ENCODE measurements around the gene SCP2.

SCP2 gene

DNA sequence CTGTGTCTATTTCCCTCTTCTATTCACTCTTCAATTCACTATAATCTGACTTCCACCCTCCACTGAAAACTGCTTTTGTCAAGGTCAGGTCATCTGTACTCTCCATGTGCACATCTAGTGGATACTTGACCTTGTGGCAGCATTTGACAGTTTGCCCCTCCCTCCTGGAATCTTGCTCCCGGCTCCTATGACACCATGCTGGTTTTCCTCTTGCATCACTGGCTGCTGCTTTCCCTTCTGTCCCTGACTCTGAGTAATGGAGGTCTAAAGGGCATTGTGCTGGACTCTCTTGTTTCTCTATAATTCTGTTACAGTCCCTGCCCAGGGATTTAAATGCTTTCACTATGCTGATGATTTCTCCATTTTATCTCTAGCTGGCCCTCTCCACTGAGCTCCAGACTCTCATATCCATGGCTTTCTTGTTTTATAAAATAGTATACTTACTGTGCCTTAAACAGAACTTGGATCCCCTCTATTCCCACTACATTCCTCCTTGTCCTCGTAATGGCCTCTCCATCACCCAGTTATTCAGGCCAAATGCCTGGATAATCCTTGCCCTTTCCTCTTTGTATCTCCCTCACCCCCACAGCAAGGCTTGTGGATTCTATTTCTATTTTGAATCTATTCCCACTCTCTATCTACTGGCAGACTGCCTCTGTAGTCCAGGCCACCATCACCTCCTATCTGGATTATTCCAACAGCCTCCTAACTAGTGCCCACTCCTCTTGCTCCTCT lies 98.1 kb downstream of the SCP2 start:
- Histone ChIP-seq H3K4me1 (ENCODE audit: control insufficient read depth in 2 of 2, insufficient read depth in 2 of 2, low read length in 2 of 2) (no peaks in the 10 kb centered on the region), H3K36me3 (ENCODE audit: control insufficient read depth in 2 of 2, insufficient read depth in 2 of 2, low read length in 2 of 2) (peaks cover 3 to 13% of the 10 kb centered on the region in 2 donors), H3K27ac (ENCODE audit: low read depth in 2 of 2, low read length in 2 of 2) (no peak overlapping the region), H3K27me3 (ENCODE audit: control insufficient read depth in 2 of 2, insufficient read depth in 2 of 2, low read length in 2 of 2) (no peaks in the 10 kb centered on the region), H3K9me3 (ENCODE audit: control insufficient read depth in 2 of 2, low read length in 2 of 2) (no peaks in the 10 kb centered on the region), H3K4me3 (ENCODE audit: low read length in 2 of 2) (no peak overlapping the region), H3K9ac (ENCODE audit: low read depth in 1 of 2, low read length in 2 of 2) (no peak overlapping the region)

GRCh38 chr1:53025769-53026112 lies 98.7 kb downstream of the SCP2 start:
- Histone ChIP-seq H3K4me3 (ENCODE audit: low read length in 2 of 2) (no peak overlapping the region), H3K9ac (ENCODE audit: low read depth in 1 of 2, low read length in 2 of 2) (no peak overlapping the region), H3K9me3 (ENCODE audit: control insufficient read depth in 2 of 2, low read length in 2 of 2) (no peaks in the 10 kb centered on the region), H3K36me3 (ENCODE audit: control insufficient read depth in 2 of 2, insufficient read depth in 2 of 2, low read length in 2 of 2) (peaks cover 3 to 16% of the 10 kb centered on the region in 2 donors), H3K27ac (ENCODE audit: low read depth in 2 of 2, low read length in 2 of 2) (no peak overlapping the region), H3K4me1 (ENCODE audit: control insufficient read depth in 2 of 2, insufficient read depth in 2 of 2, low read length in 2 of 2) (no peaks in the 10 kb centered on the region), H3K27me3 (ENCODE audit: control insufficient read depth in 2 of 2, insufficient read depth in 2 of 2, low read length in 2 of 2) (no peaks in the 10 kb centered on the region)

DNA sequence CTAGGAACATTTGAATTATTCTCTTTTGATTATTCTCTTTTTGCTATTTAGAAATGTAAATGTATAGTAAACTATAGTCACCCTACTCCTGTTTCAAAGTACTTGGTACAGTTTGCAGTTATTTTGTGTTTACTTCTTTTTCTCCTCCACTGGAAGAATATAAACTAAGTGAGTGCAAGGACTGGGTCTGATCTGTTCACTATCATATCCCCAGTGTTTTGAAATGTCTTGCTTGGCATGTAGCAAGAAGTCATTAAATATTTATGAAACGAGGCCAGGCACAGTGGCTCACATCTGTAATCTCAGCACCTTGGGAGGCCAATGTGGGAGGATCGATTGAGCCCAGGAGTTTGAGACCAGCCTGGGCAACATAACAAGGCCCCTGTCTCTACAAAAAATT lies 99.2 kb downstream of the SCP2 start:
- H3K4me3 ChIP-seq (ENCODE audit: low read length in 2 of 2), result no peak overlapping the region
- no peak overlapping the region for H3K9ac ChIP-seq (ENCODE audit: low read depth in 1 of 2, low read length in 2 of 2)
- no peaks in the 10 kb centered on the region for H3K9me3 ChIP-seq (ENCODE audit: control insufficient read depth in 2 of 2, low read length in 2 of 2)
- no peak overlapping the region for H3K27ac ChIP-seq (ENCODE audit: low read depth in 2 of 2, low read length in 2 of 2)
- no peaks in the 10 kb centered on the region for H3K27me3 ChIP-seq (ENCODE audit: control insufficient read depth in 2 of 2, insufficient read depth in 2 of 2, low read length in 2 of 2)
- no peaks in the 10 kb centered on the region for H3K4me1 ChIP-seq (ENCODE audit: control insufficient read depth in 2 of 2, insufficient read depth in 2 of 2, low read length in 2 of 2)
- H3K36me3 ChIP-seq (ENCODE audit: control insufficient read depth in 2 of 2, insufficient read depth in 2 of 2, low read length in 2 of 2), result peaks cover 3 to 16% of the 10 kb centered on the region in 2 donors

- H3K4me1 ChIP-seq (ENCODE audit: control insufficient read depth in 2 of 2, insufficient read depth in 2 of 2, low read length in 2 of 2), result no peaks in the 10 kb centered on the region
- H3K27me3 ChIP-seq (ENCODE audit: control insufficient read depth in 2 of 2, insufficient read depth in 2 of 2, low read length in 2 of 2), result no peaks in the 10 kb centered on the region
- H3K9me3 ChIP-seq (ENCODE audit: control insufficient read depth in 2 of 2, low read length in 2 of 2), result no peaks in the 10 kb centered on the region
- H3K9ac ChIP-seq (ENCODE audit: low read depth in 1 of 2, low read length in 2 of 2), result no peak overlapping the region
- H3K4me3 ChIP-seq (ENCODE audit: low read length in 2 of 2), result no peak overlapping the region
- H3K36me3 ChIP-seq (ENCODE audit: control insufficient read depth in 2 of 2, insufficient read depth in 2 of 2, low read length in 2 of 2), result peaks cover 9 to 24% of the 10 kb centered on the region in 2 donors
- no peak overlapping the region for H3K27ac ChIP-seq (ENCODE audit: low read depth in 2 of 2, low read length in 2 of 2)
Observed at GRCh38 chr1:53031732-53032131, 104.7 kb downstream of the SCP2 start.

DNA sequence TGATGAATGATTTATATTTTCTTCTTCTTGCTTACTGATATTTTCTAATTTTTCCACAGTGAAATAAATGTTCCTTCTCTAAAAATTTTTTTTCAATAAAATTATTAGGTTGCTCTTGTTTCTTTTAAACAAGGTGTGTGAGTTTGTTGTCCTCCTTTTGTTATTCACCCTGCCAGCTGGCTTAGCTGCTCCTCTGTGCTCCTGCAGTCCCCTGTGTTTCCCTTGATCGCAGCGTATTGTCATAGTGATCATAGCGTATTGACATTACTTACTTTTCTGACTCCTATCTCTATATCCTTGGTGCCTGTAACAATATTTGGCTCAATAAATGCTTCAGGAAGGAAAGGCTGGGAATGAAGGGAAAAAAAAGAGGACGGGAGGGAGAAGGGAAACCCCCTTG lies 110.1 kb downstream of the SCP2 start:
- Histone ChIP-seq H3K27ac (ENCODE audit: low read depth in 2 of 2, low read length in 2 of 2) (no peak overlapping the region), H3K36me3 (ENCODE audit: control insufficient read depth in 2 of 2, insufficient read depth in 2 of 2, low read length in 2 of 2) (peaks cover 24 to 30% of the 10 kb centered on the region in 2 donors), H3K4me1 (ENCODE audit: control insufficient read depth in 2 of 2, insufficient read depth in 2 of 2, low read length in 2 of 2) (no peaks in the 10 kb centered on the region), H3K27me3 (ENCODE audit: control insufficient read depth in 2 of 2, insufficient read depth in 2 of 2, low read length in 2 of 2) (no peaks in the 10 kb centered on the region), H3K4me3 (ENCODE audit: low read length in 2 of 2) (no peak overlapping the region), H3K9me3 (ENCODE audit: control insufficient read depth in 2 of 2, low read length in 2 of 2) (no peaks in the 10 kb centered on the region), H3K9ac (ENCODE audit: low read depth in 1 of 2, low read length in 2 of 2) (no peak overlapping the region)

GRCh38 chr1:53038566-53038965 lies 111.5 kb downstream of the SCP2 start:
- no peak overlapping the region for H3K4me3 ChIP-seq (ENCODE audit: low read length in 2 of 2)
- no peak overlapping the region for H3K27ac ChIP-seq (ENCODE audit: low read depth in 2 of 2, low read length in 2 of 2)
- no peak overlapping the region for H3K9ac ChIP-seq (ENCODE audit: low read depth in 1 of 2, low read length in 2 of 2)
- peaks cover 27 to 28% of the 10 kb centered on the region in 2 donors for H3K36me3 ChIP-seq (ENCODE audit: control insufficient read depth in 2 of 2, insufficient read depth in 2 of 2, low read length in 2 of 2)
- H3K27me3 ChIP-seq (ENCODE audit: control insufficient read depth in 2 of 2, insufficient read depth in 2 of 2, low read length in 2 of 2), result no peaks in the 10 kb centered on the region
- H3K4me1 ChIP-seq (ENCODE audit: control insufficient read depth in 2 of 2, insufficient read depth in 2 of 2, low read length in 2 of 2), result no peaks in the 10 kb centered on the region
- no peaks in the 10 kb centered on the region for H3K9me3 ChIP-seq (ENCODE audit: control insufficient read depth in 2 of 2, low read length in 2 of 2)

DNA sequence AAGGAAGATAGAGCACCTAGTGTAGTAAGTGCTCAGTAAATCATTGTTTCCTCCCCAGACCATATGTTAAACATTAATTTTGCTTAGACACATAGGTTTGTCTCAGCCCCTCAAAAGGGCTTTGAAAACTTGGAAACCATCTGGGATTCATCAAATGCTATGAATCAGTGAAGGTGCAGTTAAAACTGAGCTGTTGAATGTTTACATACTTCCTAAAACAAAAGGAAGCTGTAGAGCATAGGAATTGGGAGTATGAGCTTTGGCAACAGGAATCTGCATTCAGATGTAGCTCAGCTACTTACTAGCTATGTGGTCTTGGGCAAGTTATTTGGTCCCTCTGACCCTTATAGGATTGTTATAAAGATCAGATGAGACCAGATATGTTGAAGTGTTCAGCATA lies 116.2 kb downstream of the SCP2 start:
- Histone ChIP-seq H3K4me3 (ENCODE audit: low read length in 2 of 2) (no peak overlapping the region), H3K9me3 (ENCODE audit: control insufficient read depth in 2 of 2, low read length in 2 of 2) (no peaks in the 10 kb centered on the region), H3K4me1 (ENCODE audit: control insufficient read depth in 2 of 2, insufficient read depth in 2 of 2, low read length in 2 of 2) (no peaks in the 10 kb centered on the region), H3K27me3 (ENCODE audit: control insufficient read depth in 2 of 2, insufficient read depth in 2 of 2, low read length in 2 of 2) (no peaks in the 10 kb centered on the region), H3K9ac (ENCODE audit: low read depth in 1 of 2, low read length in 2 of 2) (no peak overlapping the region), H3K27ac (ENCODE audit: low read depth in 2 of 2, low read length in 2 of 2) (no peak overlapping the region), H3K36me3 (ENCODE audit: control insufficient read depth in 2 of 2, insufficient read depth in 2 of 2, low read length in 2 of 2) (peaks cover 32 to 34% of the 10 kb centered on the region in 2 donors)

DNA sequence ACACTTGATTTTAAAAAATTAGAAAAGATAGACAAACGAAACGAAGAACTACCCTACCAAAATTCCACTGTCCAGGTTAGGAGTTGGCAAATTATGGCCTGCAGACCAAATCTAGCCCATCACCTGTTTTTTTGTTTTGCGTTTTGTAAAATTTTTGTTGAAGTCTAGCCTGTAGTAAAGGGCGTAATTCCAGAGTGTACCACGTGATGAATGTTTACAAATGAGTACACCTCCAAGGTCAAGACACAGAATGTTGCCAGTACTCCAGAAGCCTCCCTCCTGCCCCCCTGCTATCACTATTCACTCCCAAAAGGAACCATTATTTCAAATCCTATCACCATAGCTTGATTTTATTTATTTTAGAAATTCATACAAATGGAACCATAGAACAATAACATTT lies 117.8 kb downstream of the SCP2 start:
- no peaks in the 10 kb centered on the region for H3K9me3 ChIP-seq (ENCODE audit: control insufficient read depth in 2 of 2, low read length in 2 of 2)
- H3K36me3 ChIP-seq (ENCODE audit: control insufficient read depth in 2 of 2, insufficient read depth in 2 of 2, low read length in 2 of 2), result peaks cover 27 to 29% of the 10 kb centered on the region in 2 donors
- no peak overlapping the region for H3K9ac ChIP-seq (ENCODE audit: low read depth in 1 of 2, low read length in 2 of 2)
- no peak overlapping the region for H3K4me3 ChIP-seq (ENCODE audit: low read length in 2 of 2)
- H3K27ac ChIP-seq (ENCODE audit: low read depth in 2 of 2, low read length in 2 of 2), result no peak overlapping the region
- no peaks in the 10 kb centered on the region for H3K4me1 ChIP-seq (ENCODE audit: control insufficient read depth in 2 of 2, insufficient read depth in 2 of 2, low read length in 2 of 2)
- no peaks in the 10 kb centered on the region for H3K27me3 ChIP-seq (ENCODE audit: control insufficient read depth in 2 of 2, insufficient read depth in 2 of 2, low read length in 2 of 2)

GRCh38 chr1:53046930-53047329 lies 119.9 kb downstream of the SCP2 start:
- H3K4me3 ChIP-seq (ENCODE audit: low read length in 2 of 2), result no peak overlapping the region
- no peaks in the 10 kb centered on the region for H3K4me1 ChIP-seq (ENCODE audit: control insufficient read depth in 2 of 2, insufficient read depth in 2 of 2, low read length in 2 of 2)
- H3K36me3 ChIP-seq (ENCODE audit: control insufficient read depth in 2 of 2, insufficient read depth in 2 of 2, low read length in 2 of 2), result peaks cover 29 to 35% of the 10 kb centered on the region in 2 donors
- no peak overlapping the region for H3K27ac ChIP-seq (ENCODE audit: low read depth in 2 of 2, low read length in 2 of 2)
- H3K27me3 ChIP-seq (ENCODE audit: control insufficient read depth in 2 of 2, insufficient read depth in 2 of 2, low read length in 2 of 2), result no peaks in the 10 kb centered on the region
- H3K9me3 ChIP-seq (ENCODE audit: control insufficient read depth in 2 of 2, low read length in 2 of 2), result no peaks in the 10 kb centered on the region
- H3K9ac ChIP-seq (ENCODE audit: low read depth in 1 of 2, low read length in 2 of 2), result no peak overlapping the region

GRCh38 chr1:53047737-53048736 lies 121.0 kb downstream of the SCP2 start:
- no peak overlapping the region for H3K27ac ChIP-seq (ENCODE audit: low read depth in 2 of 2, low read length in 2 of 2)
- H3K27me3 ChIP-seq (ENCODE audit: control insufficient read depth in 2 of 2, insufficient read depth in 2 of 2, low read length in 2 of 2), result no peaks in the 10 kb centered on the region
- peaks cover 24 to 38% of the 10 kb centered on the region in 2 donors for H3K36me3 ChIP-seq (ENCODE audit: control insufficient read depth in 2 of 2, insufficient read depth in 2 of 2, low read length in 2 of 2)
- no peak overlapping the region for H3K4me3 ChIP-seq (ENCODE audit: low read length in 2 of 2)
- H3K4me1 ChIP-seq (ENCODE audit: control insufficient read depth in 2 of 2, insufficient read depth in 2 of 2, low read length in 2 of 2), result no peaks in the 10 kb centered on the region
- H3K9me3 ChIP-seq (ENCODE audit: control insufficient read depth in 2 of 2, low read length in 2 of 2), result no peaks in the 10 kb centered on the region
- no peak overlapping the region for H3K9ac ChIP-seq (ENCODE audit: low read depth in 1 of 2, low read length in 2 of 2)

Data from mucosa of rectum (tissue), 2 donors.